Astrocyte of the spinal cord (primary cell): ENCODE measurements around the gene NTNG1.
"Not testable (repeated sequence)": the region's sequence is repeated elsewhere in the genome, so short reads cannot be mapped to it uniquely, and the experiment has no call there.

Source experiments
- DNase-seq: peaks from one replicate; pipeline ENCODE4 v3.0.0; 2011; ENCODE audit warnings: low read depth, low spot score
- H3K4me3 ChIP-seq: 2 replicates; pipeline ENCODE4 v1.5.1; 2011; ENCODE audit warnings: low read depth, mild to moderate bottlenecking, low read length, moderate library complexity
- CTCF ChIP-seq: IDR thresholded peaks from 2 replicates; pipeline ENCODE4 v1.5.1; 2012; ENCODE audit warnings: low read depth, mild to moderate bottlenecking, low read length, inconsistent platforms
- in situ Hi-C: cut with HindIII; loops from 2 replicates; pipeline ENCODE4 v1.10.0; 2017; ENCODE audit warnings: low sequenced_read_pairs

Gene NTNG1

GRCh38 chr1:107153014-107153413 is 12.2 kb downstream of the NTNG1 start:
- H3K4me3 ChIP-seq = no peak overlapping the region
- TF ChIP-seq CTCF = no peak
- peak; percentile 17 for DNase-seq
- in situ Hi-C loops = no loop called here

DNA sequence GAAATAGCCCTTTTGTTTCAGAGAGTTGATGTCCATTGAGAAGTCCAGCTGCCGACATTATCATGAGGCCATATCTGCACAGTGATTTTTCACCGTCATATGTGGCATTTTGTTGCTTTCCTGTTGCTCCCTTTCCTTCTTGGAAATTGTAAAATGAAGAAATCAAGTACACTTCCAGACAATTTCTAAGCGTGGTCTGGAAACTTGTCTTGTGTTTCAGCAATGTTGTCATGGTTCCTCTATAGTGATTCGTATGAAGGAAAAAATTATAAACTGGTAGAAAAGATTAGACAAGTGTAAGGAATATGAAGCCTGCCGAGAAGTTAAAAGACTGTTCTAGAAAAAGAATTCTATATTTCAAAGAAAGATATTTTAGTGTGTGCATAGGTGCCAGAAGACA is 17.7 kb downstream of the NTNG1 start:
- in situ Hi-C loops = no loop called here
- no peak overlapping the region for H3K4me3 ChIP-seq
- no peak for DNase-seq
- TF ChIP-seq CTCF = no peak

DNA sequence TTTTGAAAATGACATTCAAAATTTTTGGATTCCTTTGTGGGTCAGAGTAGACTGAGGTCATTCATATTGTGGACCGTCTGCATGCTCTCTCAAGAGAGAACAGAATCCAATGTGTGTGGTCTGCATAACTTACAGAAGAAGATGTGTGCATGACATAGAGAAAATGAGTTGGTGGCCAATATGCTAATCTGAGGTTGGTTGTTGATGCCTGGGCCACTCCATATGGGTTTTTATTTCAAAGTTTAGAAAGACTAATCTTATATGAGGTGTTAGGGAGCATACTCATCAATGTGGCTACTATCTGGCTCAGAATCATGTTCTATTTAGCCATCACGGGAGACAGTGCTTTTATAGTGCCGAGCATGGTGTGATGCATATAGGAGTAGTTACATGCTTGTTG is 18.2 kb downstream of the NTNG1 start:
- H3K4me3 ChIP-seq = no peak overlapping the region
- no peak for DNase-seq
- TF ChIP-seq CTCF = no peak
- in situ Hi-C loops = no loop called here

DNA sequence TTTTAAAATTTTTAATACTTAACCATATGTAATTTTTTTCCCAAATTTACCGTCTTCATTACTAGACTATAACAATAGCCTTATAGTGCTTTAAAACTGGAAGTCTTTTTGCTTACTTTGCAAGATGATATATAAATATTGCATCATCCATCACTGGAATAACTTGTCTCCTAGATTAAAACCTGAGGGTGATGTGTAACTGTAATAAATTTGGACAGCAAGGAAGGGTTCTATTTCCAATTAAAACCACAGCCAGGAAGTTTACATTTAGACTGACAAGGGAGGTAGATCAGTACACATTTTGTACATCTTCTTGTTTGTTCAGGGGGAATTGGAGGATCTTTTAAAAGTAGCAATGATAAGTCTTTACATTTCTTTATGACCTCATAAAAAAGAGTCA is 21.9 kb downstream of the NTNG1 start:
- DNase-seq = no peak
- H3K4me3 ChIP-seq = no peak overlapping the region
- in situ Hi-C loops = no loop called here
- TF ChIP-seq CTCF = no peak

GRCh38 chr1:107164901-107165300 is 24.1 kb downstream of the NTNG1 start:
- DNase-seq, in situ Hi-C loops, H3K4me3 ChIP-seq: not testable (repeated sequence)

DNA sequence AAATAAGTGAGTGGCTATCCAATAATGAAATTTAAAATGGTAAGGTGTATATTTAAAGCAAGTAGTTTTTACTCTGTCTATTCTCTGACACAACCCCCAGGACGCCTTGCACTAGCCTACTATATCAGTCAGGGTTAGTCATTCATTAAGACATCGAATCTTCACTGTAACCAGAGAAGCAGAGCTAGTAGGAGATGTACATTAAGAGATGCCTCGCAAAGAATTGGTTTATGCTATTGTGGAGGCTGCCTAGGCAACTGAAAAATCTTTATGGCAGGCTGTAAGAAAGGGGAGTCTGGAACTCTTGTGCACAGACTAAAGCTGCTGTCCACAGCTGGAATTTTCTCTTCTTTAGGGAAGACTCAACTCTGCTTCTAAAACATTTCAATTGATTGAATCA is 28.8 kb downstream of the NTNG1 start:
- H3K4me3 ChIP-seq = no peak overlapping the region
- in situ Hi-C loops = no loop called here
- no peak for TF ChIP-seq CTCF
- no peak for DNase-seq

- TF ChIP-seq CTCF = no peak
- in situ Hi-C loops = no loop called here
Measured at GRCh38 chr1:107171333-107171732, 30.5 kb downstream of the NTNG1 start.

More at GRCh38 chr1:107171333-107171732, 30.5 kb downstream of the NTNG1 start:
- DNase-seq = peak; percentile 43
- H3K4me3 ChIP-seq = no peak overlapping the region
